Natural killer cell (primary cell): ENCODE measurements around the gene MVB12B. TPM values are rescaled to one million over a fixed set of nuclear protein-coding genes. Genes with fewer than 3 reads are reported as not detected.

Experiments
- ATAC-seq, 3 donors: fragments of 150-1000 bp in 2 of 3; fragments of 200-7000 bp in 1 of 3; cut with Tn5 transposase; 1 replicate in 1 of 3; 2 replicates in 2 of 3; pipeline ENCODE4 v1.10.0; 2021; ENCODE audit warnings: mild to moderate bottlenecking in 2 of 3, moderate library complexity in 2 of 3
- DNase-seq, 2 donors: peaks; one replicate each; pipeline versions ENCODE4 v3.0.0 to v3.0.0-alpha.2; 2013 to 2021; ENCODE audit warnings: mixed read lengths in 1 of 2
- H3K27ac ChIP-seq: one replicate; pipeline ENCODE4 v1.5.1; 2013; ENCODE audit warnings: mild to moderate bottlenecking, low read length
- H3K27me3 ChIP-seq: one replicate; pipeline ENCODE4 v1.6.1; 2013; ENCODE audit warnings: low read length; ENCODE audit not compliant: control insufficient read depth, insufficient read depth
- H3K36me3 ChIP-seq: one replicate; pipeline ENCODE4 v1.6.1; 2013; ENCODE audit warnings: low read length; ENCODE audit not compliant: control insufficient read depth, insufficient read depth
- H3K4me1 ChIP-seq: one replicate; pipeline ENCODE4 v1.6.1; 2013; ENCODE audit warnings: low read length; ENCODE audit not compliant: control insufficient read depth, insufficient read depth
- H3K4me3 ChIP-seq: one replicate; pipeline ENCODE4 v1.5.1; 2013; ENCODE audit warnings: low read length
- H3K9me3 ChIP-seq: one replicate; pipeline ENCODE4 v1.6.1; 2013; ENCODE audit warnings: low read length; ENCODE audit not compliant: control insufficient read depth, insufficient read depth
- H3K27ac Mint-ChIP-seq, 2 donors: one replicate each; pipeline ENCODE4 v1.8.0; 2022; ENCODE audit warnings: mild to moderate bottlenecking in 2 of 2, mixed read lengths in 2 of 2, moderate library complexity in 1 of 2
- H3K27me3 Mint-ChIP-seq, 2 donors: one replicate each; pipeline ENCODE4 v1.8.0; 2022; ENCODE audit warnings: low read depth in 2 of 2, mixed read lengths in 2 of 2
- H3K36me3 Mint-ChIP-seq: one replicate; pipeline ENCODE4 v1.8.0; 2022; ENCODE audit warnings: mixed read lengths
- H3K4me1 Mint-ChIP-seq, 2 donors: one replicate each; pipeline ENCODE4 v1.8.0; 2022; ENCODE audit warnings: mixed read lengths in 2 of 2
- H3K4me3 Mint-ChIP-seq: one replicate; pipeline ENCODE4 v1.8.0; 2022; ENCODE audit warnings: mild to moderate bottlenecking, moderate library complexity, mixed read lengths
- H3K9me3 Mint-ChIP-seq, 2 donors: one replicate each; pipeline ENCODE4 v1.8.0; 2022; ENCODE audit warnings: mixed read lengths in 2 of 2
- WGBS: methylation state at CpG from one replicate; pipeline ENCODE4 v1.1.7; 2013; ENCODE audit warnings: missing lambda C conversion rate; ENCODE audit not compliant: insufficient coverage; 5-methylcytosine and 5-hydroxymethylcytosine counted together
- intact Hi-C: fragments of 100-400 bp; cut with micrococcal nuclease; formaldehyde crosslinking; loops from one replicate; pipeline ENCODE4 v1.14.2; 2022
- total RNA-seq, 4 donors: library from RNA; stranded (reverse); fragments of 120-200 nt in 1 of 4; gene quantifications; one replicate each; pipeline versions ENCODE4 v1.2.3 to v1.2.4, GENCODE V29; 2013 to 2022
- TF ChIP-seq, protein P1 (sequence below): fragments of 200-600 bp; IDR thresholded peaks from one replicate; pipeline ENCODE4 v1.8.0; 2022; ENCODE audit warnings: antibody characterized with exemption

The MVB12B gene
- total RNA-seq, 3 donors from 2014 or later (not counting 1 experiment from before 2014, with no cell fraction given): 2.0 to 13.0 (median 7.8) TPM

DNA sequence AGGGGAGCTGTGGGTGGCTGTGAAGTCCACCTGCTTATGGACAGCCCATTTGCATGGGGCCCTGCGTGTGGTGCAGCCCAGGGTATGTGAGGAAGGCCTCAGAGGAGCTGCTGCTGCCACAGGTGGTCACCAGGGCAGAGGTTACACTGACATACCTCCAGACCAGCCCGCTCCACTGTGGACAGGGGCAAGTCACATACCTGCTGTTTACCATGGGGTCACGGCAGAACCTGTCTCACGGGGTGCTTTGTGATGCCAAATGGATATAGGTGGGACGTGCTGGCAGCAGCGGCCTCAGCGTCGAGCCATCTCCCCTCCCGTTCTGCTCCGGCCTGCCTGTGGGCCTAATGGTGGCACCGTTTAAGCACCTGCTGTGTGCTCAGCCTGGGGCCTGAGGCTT is 159.6 kb downstream of the MVB12B start:
- H3K27ac ChIP-seq: no peak overlapping the region
- no peak for ATAC-seq
- TF ChIP-seq, protein P1, sequence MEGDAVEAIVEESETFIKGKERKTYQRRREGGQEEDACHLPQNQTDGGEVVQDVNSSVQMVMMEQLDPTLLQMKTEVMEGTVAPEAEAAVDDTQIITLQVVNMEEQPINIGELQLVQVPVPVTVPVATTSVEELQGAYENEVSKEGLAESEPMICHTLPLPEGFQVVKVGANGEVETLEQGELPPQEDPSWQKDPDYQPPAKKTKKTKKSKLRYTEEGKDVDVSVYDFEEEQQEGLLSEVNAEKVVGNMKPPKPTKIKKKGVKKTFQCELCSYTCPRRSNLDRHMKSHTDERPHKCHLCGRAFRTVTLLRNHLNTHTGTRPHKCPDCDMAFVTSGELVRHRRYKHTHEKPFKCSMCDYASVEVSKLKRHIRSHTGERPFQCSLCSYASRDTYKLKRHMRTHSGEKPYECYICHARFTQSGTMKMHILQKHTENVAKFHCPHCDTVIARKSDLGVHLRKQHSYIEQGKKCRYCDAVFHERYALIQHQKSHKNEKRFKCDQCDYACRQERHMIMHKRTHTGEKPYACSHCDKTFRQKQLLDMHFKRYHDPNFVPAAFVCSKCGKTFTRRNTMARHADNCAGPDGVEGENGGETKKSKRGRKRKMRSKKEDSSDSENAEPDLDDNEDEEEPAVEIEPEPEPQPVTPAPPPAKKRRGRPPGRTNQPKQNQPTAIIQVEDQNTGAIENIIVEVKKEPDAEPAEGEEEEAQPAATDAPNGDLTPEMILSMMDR: no peak
- H3K27me3 ChIP-seq: peaks cover 9% of the 10 kb centered on the region
- H3K9me3 ChIP-seq: no peaks in the 10 kb centered on the region
- H3K4me3 ChIP-seq: no peak overlapping the region
- intact Hi-C loops: no loop called here
- peaks cover 40% of the 10 kb centered on the region for H3K4me1 ChIP-seq
- H3K36me3 Mint-ChIP-seq: no peaks in the 10 kb centered on the region
- WGBS: 93% methylated on average over 11 of the region's 11 CpGs
- H3K4me1 Mint-ChIP-seq: peaks cover 14 to 21% of the 10 kb centered on the region in 2 donors
- no peaks in the 10 kb centered on the region for H3K9me3 Mint-ChIP-seq
- peaks cover 0 to 6% of the 10 kb centered on the region in 2 donors for H3K27me3 Mint-ChIP-seq
- no peak for DNase-seq
- no peak overlapping the region for H3K4me3 Mint-ChIP-seq
- no peak overlapping the region for H3K27ac Mint-ChIP-seq
- peaks cover 1% of the 10 kb centered on the region for H3K36me3 ChIP-seq

DNA sequence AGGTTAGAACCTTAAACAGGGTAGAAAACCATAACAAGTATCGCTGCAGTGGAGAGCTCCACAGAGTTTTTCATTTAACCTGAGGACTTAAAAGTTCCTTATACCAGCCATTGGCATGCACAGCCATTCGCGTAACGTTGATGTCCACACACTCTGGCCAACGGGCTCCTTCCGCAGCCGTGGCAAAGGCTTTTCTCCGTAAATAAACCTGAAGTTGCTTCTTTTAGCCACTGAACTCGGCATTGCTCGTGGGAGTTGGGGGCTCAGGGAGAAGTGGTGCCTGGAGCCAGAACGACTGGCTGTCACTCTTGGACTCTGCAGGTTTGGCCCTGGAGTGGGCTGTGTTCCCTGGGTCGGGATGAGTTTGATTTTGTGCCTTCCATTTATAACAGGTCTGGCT is 161.2 kb downstream of the MVB12B start:
- Mint-ChIP-seq H3K27me3 (peaks cover 0 to 4% of the 10 kb centered on the region in 2 donors), H3K27ac (no peak overlapping the region), H3K4me3 (no peak overlapping the region), H3K36me3 (no peaks in the 10 kb centered on the region), H3K4me1 (peaks cover 17 to 19% of the 10 kb centered on the region in 2 donors), H3K9me3 (no peaks in the 10 kb centered on the region)
- Histone ChIP-seq H3K9me3 (no peaks in the 10 kb centered on the region), H3K27me3 (peaks cover 7% of the 10 kb centered on the region), H3K4me1 (peaks cover 33% of the 10 kb centered on the region), H3K4me3 (no peak overlapping the region), H3K36me3 (no peaks in the 10 kb centered on the region), H3K27ac (no peak overlapping the region)
- DNase-seq: no peak
- WGBS: 96% methylated on average over 12 of the region's 12 CpGs
- ATAC-seq: no peak
- intact Hi-C loops: no loop called here
- TF ChIP-seq, protein P1: no peak

DNA sequence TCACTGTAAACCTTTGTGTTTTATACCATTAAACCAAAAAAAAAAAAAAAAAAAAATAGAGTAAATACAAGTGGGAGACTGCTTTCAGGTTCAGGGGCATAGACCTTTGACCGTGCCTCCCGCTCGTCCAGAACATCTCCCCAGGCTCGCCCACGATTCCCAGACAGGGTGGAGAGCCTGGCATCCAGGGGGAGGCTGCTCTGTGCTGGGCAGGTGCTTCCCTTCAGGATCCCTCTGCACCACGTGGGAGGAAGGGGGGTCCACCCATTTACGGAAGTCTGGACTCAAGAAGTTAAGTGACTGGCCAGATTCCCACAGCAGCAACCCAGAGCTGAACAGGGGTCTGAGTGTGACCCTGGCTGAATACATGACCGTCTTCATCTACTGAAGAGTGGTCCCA is 161.7 kb downstream of the MVB12B start:
- no peak for DNase-seq
- peaks cover 7% of the 10 kb centered on the region for H3K27me3 ChIP-seq
- Mint-ChIP-seq H3K4me1 (peaks cover 15 to 17% of the 10 kb centered on the region in 2 donors), H3K27me3 (peaks cover 0 to 4% of the 10 kb centered on the region in 2 donors), H3K9me3 (no peaks in the 10 kb centered on the region), H3K27ac (no peak overlapping the region), H3K36me3 (no peaks in the 10 kb centered on the region), H3K4me3 (no peak overlapping the region)
- intact Hi-C loops: no loop called here
- 77% methylated on average over 8 of the region's 8 CpGs for WGBS
- no peak overlapping the region for H3K27ac ChIP-seq
- no peaks in the 10 kb centered on the region for H3K36me3 ChIP-seq
- TF ChIP-seq, protein P1: no peak
- H3K4me1 ChIP-seq: peaks cover 29% of the 10 kb centered on the region
- no peaks in the 10 kb centered on the region for H3K9me3 ChIP-seq
- no peak for ATAC-seq
- no peak overlapping the region for H3K4me3 ChIP-seq

DNA sequence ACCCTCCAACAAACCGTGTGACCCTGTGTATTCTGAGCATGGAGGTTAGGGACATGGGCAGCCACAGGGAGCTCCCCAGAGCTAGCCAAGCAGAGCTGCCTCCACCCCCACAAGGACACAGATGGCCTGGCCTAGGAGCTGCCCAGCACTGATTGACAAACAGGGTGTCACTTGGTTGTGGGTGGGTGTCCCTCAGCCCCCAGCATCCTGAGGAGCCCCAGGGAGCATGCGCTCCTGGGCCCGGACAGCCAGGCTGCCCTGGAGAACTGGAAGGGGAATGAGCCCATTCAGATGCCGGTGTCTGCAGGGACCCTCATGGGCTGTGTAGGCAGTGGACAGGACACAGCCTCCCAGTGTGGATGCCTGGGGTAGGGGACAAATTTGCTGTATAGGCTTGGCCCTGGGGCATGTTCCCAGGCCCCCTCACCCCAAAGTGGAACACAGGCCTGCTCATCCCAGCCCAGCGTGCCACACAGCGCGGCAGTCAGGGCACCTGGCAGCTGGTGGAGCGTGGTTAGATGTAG is 162.3 kb downstream of the MVB12B start:
- H3K4me1 ChIP-seq: peaks cover 23% of the 10 kb centered on the region
- H3K27me3 Mint-ChIP-seq: peaks cover 0 to 4% of the 10 kb centered on the region in 2 donors
- no peak overlapping the region for H3K27ac Mint-ChIP-seq
- no peaks in the 10 kb centered on the region for H3K36me3 ChIP-seq
- DNase-seq: no peak
- H3K9me3 ChIP-seq: no peaks in the 10 kb centered on the region
- no peak for ATAC-seq
- no peak overlapping the region for H3K27ac ChIP-seq
- no peak overlapping the region for H3K4me3 Mint-ChIP-seq
- intact Hi-C loops: no loop called here
- 98% methylated on average over 8 of the region's 8 CpGs for WGBS
- TF ChIP-seq, protein P1: no peak
- no peak overlapping the region for H3K4me3 ChIP-seq
- peaks cover 8 to 11% of the 10 kb centered on the region in 2 donors for H3K4me1 Mint-ChIP-seq
- peaks cover 7% of the 10 kb centered on the region for H3K27me3 ChIP-seq
- no peaks in the 10 kb centered on the region for H3K9me3 Mint-ChIP-seq
- H3K36me3 Mint-ChIP-seq: no peaks in the 10 kb centered on the region
